Fibroblast of pulmonary artery (primary cell): ENCODE data around the gene ANO1.

ENCODE experiments used
- DNase-seq: peaks from one replicate; pipeline ENCODE4 v3.0.0-alpha.2; 2010; ENCODE audit warnings: low read depth
- H3K4me3 ChIP-seq: replicated peaks from 2 replicates; pipeline ENCODE4 v1.5.1; 2011; ENCODE audit warnings: low read depth, mild to moderate bottlenecking, control low read depth, low read length, moderate library complexity
- CTCF ChIP-seq: IDR thresholded peaks from 2 replicates; pipeline ENCODE4 v1.5.1; 2011; ENCODE audit warnings: mild to moderate bottlenecking, control low read depth, low read length, inconsistent platforms; ENCODE audit errors: missing control alignments

Gene ANO1

GRCh38 chr11:70054004-70054403, 24.1 kb upstream of the ANO1 start:
- no peak for TF ChIP-seq CTCF
- no peak overlapping the region for H3K4me3 ChIP-seq
- no peak for DNase-seq

DNA sequence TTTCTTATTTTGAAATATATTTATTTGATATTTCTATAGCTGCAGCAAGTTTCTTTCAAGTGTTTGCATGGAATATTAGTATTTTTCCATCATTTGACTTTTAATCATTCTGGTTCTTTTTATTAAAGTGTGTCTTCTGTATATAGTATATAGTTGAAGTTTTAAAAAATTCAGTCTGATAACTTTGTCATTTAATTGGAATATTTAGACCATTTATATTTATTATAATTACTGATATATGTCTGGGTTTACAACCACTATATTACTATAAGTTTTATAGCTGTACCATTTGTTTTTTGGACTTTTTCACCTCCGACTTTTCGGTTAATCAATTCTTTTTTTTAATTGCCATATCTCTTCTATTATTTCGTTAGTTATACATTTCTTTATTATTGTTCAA, 22.7 kb upstream of the ANO1 start:
- no peak overlapping the region for H3K4me3 ChIP-seq
- no peak for TF ChIP-seq CTCF
- DNase-seq: no peak

- H3K4me3 ChIP-seq: no peak overlapping the region
- no peak for TF ChIP-seq CTCF
- no peak for DNase-seq
Observed at GRCh38 chr11:70057080-70057479, 21.0 kb upstream of the ANO1 start.

GRCh38 chr11:70059971-70060370, 18.1 kb upstream of the ANO1 start:
- no peak for DNase-seq
- TF ChIP-seq CTCF: no peak

DNA sequence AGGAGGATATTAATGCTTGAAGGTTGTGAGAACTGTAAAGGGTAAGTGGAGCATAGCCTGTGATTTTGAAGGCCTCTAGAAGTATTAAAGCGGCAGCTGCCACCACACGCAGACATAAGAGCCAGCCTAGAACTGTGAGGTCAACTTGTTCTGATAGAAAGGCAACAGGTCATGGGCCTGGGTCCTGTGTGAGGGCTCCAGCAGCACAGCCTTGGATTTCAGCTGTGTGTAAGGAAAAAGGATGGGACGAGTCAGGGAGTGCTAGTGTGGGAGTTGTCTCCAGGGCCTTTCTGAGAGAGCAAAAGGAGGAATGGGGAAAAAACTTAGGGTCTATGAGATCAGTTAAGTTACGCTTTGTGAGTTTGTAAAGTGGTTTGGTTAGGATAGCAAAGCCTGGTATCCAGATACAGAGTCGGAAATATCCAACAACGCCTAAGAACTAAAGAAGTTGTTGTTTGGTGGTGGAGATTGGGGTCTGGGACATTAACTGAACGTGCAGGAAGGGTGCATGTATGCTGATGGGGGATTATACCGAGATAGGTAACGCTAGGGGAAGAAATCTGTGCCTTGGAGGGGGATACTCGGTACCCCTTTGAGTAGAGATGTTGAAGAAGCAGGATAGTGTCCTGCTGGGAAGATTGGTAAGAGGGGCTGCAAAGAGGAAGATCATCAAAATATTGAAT, 17.4 kb upstream of the ANO1 start:
- DNase-seq: no peak
- H3K4me3 ChIP-seq: no peak overlapping the region
- TF ChIP-seq CTCF: no peak

More at GRCh38 chr11:70059971-70060370, 18.1 kb upstream of the ANO1 start:
- no peak overlapping the region for H3K4me3 ChIP-seq

DNA sequence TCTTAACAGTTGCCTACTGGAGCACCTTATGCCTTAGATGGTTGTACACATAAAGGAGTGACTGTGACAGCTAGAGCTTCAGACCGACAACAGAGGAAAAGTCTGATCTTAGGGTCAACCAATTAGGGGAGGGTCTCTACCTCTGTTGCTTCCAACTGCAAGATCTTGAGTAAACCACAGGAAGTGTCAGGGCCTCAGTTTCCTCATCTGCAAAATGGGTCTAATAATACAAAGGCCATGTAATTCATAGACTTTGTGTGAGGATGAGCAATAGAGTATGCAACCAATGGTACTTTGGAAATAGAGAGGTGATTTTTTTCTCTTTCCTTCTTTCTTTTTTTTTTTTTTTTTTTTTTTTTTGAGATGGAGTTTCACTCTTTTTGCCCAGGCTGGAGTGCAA, 16.4 kb upstream of the ANO1 start:
- DNase-seq: no peak

More for the DNA sequence above, 16.4 kb upstream of the ANO1 start:
- TF ChIP-seq CTCF: no peak
- no peak overlapping the region for H3K4me3 ChIP-seq
